GM18499 (cell line): ENCODE results near the gene POGLUT3.

ENCODE experiments used
- ATAC-seq: cut with Tn5 transposase; IDR thresholded peaks from one replicate; pipeline ENCODE4 v1.9.1; 2021; ENCODE audit warnings: moderate number of reproducible peaks; ENCODE audit not compliant: insufficient read depth, unreplicated experiment

POGLUT3 gene

DNA sequence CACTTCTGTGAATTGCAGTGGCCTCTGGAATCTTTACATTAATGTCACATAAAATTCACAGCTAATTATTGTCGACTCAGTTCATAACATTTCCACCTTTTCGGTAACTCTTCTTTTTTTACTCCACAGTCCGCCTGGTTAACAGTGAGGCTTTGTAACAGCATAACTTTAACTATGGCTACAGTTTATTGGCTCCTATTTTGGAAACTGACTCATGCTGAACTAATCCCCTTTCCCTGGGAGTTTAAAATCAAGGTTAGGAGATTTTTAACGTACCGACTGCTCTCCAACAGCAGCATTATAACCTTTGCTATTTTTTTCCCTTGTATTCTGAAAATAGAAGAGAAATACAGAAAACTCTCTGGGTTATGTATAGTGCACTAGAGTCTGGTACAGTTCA lies 3.2 kb upstream of the POGLUT3 start:
- no peak for ATAC-seq

DNA sequence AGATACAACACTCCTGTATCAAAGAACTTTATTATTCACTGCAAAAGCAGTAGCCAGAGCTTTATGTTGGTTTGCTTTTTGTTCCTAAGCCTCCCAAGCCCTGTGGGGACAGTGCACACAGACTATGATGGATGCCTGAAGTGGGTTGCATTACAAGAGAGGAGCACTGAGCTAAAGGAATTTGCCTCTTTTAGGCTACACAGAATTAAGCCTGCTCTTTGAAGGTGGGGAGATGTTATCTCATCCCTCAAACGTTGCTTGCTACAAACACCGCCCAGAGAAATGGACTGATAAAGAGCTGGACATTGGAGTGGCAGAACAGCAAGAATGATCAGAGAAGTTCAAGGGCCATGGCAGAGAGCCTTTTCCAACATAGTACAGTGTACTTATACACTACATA lies 2.5 kb upstream of the POGLUT3 start:
- ATAC-seq, result no peak

DNA sequence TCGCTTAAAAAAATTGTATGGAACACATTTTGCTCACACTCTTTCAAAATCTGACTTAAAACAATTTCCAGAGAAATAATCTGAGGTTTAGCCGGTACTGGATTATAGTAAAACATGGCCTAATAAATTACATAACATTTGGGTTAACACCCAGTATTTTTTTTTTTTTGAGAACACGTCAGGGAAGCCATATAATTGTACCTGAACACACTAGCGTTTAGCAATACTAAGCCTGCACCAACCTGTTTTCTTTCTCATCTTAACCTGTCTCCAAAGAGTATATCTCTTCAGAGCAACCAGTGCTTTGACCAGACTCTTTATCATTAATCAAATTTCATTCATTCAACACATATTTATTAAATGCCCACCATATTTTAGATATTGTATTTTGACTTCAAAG lies 2.0 kb upstream of the POGLUT3 start:
- no peak for ATAC-seq

DNA sequence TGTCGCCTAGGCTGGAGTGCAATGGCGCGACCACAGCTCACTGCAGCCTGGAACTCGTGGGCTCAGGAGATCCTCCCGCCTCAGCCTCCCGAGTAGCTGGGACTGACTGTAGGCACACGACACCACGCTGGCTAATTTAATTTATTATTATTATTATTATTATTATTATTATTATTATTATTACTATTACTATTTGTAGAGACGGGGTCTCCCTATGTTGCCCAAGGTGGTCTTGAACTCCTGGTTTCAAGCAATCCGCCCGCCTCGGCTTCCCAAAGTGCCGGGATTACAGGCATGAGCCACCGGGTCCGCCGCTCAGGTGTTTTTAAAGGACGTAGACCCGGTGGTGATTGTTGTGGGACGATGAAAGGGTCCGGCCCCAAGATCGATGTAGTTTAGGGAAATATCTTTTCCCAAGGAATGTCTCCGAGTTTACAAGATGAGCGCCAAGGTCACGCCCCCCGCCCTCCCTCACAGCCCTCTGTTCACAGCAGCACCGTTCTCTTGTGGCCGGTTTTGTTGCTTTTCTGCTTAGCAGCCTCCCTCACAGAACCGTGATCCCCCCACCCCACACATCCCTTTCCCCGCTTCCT lies 728 bp upstream of the POGLUT3 start:
- no peak for ATAC-seq

DNA sequence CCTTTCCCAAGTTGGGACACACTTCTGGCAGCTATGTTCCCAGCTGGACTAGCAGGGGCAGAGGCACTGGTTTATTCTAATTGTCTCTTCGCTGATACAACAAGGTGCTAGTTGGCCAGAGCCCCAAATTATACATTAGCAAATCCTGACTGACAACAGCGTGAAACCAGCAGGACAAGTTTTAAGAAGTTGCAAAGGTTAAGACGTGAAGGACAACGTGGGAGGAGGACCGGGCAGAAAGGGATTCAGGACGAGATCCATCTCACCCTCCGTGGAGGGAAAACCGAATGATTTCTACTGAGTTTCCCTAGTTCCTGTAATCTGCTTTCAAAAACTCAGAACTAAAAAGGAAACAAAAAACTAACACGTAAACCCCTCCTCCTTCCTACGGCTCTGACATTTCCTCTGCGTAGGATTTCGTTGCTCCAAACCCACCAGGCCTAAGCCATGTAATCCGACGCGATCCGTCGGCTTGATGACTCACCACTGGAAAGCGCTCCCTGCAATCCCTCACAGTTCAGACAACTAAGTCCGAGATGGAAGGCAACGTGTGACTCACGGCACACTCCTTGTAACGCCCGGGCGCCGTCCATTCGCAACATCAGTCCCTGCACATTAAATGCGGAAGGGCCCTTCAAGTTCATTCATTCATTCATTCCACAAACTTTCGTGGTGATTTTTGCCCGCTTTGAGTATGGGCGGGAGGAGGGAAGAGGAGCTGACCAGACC lies 703 bp downstream of the POGLUT3 start:
- ATAC-seq, result peak; percentile 48

DNA sequence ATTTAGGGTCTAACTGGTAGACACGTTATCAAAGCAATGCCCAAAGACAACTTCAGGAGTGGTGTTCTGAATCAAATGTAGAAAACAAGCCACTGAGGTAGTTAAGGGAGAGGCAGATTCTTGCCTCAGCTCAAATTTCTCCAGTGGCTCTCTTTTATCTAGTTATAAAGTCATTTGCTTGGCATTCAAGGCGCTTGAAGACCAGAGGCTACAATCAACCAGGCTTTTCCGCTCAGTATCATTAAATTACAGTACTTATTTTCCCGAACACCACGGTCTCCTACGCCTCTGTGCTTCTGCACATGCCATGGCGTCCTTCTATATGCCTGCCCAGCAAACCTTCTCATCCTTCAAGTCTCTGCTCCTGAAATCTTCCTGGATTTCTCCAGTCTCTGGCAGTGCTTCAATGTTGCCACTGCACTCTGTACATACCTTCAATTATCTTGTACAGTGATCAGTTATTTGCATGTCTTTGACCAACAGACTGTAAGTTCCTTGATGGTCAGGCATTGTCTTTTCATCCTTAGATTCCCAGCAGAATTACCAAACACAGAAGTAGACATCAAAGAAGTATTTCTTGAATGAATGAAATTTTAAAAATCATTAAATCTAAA lies 1.4 kb downstream of the POGLUT3 start:
- no peak for ATAC-seq

DNA sequence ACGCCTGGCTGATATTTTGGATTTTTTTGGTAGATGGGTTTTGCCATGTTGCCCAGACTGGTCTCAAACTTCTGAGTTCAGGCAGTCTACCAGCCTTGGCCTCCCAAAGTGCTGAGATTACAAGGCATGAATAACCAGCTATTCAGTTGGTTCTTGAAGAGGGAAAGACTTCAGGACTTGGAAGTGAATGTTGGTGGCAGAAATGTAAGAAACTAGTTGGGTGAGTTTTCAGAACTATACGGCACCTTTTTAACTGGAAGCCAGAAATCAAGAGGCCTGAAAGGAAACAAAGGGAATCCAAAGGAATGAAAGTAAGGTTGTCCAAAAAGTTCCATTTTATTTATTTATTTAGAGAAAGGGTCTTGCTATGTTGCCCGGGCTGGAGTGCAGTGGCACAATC lies 2.9 kb downstream of the POGLUT3 start:
- no peak for ATAC-seq

DNA sequence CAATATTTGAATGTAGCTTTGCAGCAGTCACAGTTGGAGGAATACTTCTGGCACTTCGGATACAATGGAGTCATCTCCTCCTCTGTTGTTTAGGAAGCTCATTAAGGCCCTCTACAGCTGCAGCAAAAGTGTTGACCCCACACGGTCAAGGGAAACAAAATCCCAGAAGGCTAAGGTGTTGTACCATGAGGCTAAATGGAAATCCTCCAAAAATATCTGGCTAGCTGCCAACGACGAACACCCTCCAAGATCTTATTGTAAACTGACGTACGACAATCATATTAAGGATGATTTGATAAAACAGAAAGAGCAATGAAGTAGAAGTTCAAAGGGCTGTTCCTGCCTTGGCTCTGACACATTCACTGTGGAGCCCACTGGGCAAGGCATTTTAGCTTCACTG lies 4.0 kb downstream of the POGLUT3 start:
- ATAC-seq, result no peak

DNA sequence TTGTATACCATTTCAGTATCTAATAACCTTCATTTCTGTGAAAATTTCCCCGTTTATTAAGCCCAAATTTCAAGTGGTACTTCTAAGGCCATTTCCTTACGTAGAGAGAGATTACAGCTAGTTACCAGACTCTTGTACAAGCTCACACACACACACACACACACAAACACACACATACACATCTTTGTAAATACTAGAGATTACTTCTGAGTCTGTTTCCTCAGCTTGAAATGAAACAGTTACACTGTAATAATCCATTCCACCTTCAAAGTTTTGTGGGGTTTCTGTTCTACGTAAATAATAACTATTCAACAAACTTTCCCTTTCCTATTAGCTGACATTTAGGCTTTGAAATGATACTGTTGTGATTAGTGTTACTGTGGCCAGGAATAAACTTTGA lies 6.2 kb downstream of the POGLUT3 start:
- ATAC-seq, result no peak

DNA sequence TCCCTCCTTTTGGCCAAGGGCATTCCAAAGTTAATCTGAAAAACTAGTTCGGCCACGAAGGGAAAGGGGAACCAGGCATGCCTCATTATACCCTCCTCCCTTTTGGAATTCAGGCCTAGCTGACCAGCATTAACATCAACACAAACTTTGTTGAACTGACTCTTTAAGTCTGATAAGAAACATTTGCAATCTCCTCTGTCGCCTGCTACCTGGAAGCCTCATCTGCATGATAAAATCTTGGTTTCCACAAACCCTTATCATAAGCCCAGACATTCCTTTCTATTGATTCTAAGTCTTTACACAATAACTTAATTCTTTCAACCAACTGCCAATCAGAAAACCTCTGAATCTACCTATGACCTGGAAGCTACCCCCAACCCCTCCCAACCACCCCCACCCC lies 11.4 kb downstream of the POGLUT3 start:
- ATAC-seq, result no peak

DNA sequence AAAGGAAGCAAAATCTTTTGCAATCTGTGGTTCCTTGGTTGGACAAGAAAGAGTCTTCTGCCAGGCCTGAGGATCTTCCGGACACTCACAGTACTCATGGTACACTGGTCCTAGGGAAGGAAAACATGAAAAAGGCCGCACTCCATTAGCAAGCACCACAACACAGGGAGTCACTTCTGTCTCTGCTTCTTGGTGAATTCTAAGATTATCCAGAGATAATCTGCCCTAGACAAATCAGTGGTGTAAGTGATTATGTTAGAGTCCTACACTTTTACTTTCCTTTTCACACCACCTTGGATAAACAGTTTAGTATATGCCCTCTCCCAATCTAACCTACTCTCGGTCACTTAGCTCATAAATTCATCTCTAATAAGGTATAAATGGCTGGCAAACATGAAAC lies 11.9 kb downstream of the POGLUT3 start:
- no peak for ATAC-seq

DNA sequence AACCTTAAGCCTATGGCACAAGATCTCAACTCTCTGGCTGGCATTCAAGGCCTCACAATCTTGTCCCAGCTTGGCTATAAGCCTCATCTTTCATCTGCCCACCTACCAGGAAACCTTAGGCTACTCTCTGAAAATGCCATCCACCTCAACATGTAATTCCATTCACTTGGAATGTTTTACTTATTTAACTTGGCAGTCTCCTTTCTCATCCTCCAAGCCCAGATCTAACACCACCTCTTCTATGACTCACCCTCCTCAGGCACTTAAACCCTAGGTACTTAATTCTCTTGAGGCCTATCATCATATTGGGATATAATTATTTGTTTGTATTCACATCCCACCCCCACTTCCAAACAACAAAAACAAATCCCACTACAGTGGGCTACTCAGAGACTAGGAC lies 15.0 kb downstream of the POGLUT3 start:
- ATAC-seq, result no peak

DNA sequence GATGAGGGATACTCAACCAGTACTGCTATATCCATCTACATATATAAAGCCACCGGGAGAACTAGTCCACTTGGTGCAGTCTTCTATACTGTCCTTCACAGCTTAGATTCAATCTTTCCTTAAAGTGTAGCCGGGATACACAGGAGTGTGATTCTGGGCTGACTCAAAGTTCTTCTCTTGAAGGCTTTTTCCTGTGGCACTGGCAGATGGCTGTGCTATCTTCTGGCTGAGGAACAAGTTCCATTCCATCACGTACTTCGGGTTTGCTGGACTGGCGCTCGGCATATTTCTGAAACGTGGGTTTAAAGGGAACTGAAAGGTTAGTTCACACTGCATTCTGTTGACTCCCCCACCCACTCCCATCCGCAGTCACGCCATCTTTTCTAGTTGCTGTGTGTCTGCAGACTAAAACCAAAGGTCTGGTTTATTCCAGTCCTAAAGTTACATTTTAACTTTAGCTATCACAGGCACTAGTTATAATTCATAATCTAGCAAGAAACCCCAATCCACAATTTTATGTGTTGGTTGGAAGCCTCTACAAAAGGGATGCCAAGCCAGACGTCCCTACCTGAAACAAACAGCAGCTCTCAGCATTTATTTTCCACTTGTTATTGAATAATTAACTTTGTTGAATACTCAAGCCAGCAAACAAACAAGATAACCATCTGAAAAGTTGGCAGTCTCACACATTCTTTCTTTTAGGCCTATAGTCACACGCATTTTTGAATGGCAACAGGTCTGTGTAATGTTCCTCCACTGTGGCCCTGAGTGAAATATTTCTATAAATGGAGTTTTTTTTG lies 23.3 kb downstream of the POGLUT3 start:
- ATAC-seq, result no peak

DNA sequence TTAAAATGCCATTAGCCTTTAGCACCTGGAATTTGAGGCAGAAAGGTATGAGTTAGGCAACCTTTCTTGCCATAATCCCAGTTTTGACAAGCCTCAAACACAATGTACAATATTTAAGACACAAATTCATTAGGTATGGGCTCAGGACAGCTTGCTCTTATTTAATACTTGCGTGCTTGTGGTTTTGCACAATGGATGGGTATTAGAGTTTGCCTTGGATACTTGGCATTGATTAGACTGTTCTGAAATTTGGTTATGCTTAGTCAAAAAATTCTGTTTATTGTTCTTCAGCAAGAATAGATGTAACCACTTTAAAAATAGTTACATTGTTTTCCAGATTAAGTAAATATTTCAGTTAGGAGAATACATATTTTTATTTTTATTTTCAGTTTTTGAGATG lies 25.5 kb downstream of the POGLUT3 start:
- ATAC-seq, result no peak

DNA sequence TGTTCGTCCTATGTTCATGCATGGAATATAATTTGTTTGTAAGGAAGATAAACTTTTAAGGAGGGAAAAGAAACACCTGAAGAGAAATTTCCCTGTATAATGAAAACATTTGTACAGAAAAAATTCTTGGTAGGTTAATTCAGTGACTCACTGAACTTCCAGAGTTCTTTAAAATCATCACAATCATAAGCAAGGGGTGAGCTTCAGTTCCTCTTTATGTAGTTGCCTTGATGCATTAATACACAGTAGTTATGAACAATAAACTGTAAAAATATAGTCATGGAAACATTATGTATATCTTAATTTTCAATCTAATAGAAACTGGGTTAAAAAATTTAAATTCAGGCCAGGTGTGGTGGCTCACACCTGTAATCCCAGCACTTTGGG lies 29.7 kb downstream of the POGLUT3 start:
- no peak for ATAC-seq

DNA sequence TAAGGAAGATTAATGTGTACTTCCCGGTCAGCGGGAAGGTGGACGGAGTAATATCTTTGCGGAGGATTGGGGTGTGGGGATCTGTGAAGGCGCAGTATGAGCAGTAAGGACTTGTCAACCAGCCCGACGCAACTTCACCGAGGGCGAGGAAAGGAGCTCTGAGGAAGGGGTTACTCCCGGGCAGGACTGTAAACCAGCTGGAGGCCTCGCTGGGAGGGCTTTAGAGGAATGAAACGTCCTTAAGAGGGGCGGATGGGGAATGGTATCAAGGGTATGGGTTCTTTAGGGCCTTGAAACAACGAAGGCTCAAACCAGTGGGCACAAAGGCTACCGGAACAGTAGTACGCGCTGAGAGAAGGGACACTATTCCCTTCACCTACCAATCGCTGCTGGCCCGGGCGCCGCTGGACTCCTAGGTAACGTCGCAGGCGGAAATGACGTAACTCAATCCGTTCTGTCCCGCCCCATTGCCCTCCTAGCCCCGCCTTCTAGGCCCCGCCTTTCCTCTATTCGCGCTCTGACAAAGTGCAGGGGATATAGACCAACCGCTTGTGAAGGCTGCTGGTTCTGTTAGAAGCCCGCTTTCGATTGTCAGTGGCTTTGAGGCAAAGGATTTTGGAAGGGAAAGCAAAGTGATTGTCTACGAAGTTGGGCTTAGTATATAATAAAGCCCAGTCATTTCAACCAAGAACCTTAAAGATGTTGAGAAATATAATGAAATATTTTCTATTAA lies 30.9 kb downstream of the POGLUT3 start, which contains the start of gene C11orf65:
Gene C11orf65, minus strand, starts transcription at position 439 of the 733 bp plus-strand sequence. CDS start 5,970 bp downstream, outside the sequence.
- ATAC-seq, result peak; percentile 98

DNA sequence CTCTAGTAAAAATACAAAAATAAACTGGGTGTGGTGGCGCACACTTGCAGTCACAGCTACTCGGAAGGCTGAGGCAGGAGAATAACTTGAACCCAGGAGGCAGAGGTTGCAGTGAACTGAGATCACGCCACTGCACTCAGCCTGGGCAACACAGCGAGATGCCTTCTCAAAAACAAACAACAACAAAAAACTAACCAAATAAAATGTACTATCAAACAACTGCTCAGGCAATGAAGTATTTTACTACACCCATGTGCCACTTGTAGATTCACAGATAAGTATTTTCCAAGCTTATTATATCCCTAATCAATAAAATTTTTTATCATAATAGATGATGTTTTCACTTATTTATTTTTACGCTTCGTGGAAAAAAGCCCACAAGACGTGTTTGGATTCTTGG lies 31.8 kb downstream of the POGLUT3 start:
- no peak for ATAC-seq

DNA sequence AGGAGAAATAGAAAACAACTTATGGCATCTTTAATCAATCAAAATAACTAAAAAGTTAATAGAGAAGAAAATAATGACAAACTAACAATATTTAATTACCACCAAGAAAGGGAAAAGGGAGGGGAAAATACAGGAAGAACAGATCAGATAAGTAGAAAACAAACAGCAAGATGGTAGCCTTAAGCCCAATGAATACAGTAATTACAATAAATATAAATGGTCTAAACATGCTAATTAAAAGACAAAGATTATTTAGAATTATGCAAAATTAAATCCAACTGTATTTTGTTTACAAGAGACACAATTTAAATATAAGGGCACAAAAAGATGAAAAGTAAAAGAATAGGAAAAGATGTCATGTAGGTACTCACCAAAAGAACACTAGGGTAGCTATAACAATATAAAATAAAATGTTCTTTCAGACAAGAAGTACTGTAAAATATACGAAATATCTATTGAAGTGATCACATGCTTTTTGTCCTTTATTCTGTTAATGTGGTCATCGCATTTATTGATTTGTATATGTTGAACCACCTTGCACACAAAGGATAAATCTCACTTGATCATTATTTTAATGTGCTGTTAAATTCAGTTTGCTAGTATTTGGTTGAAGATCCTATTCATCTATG lies 44.9 kb downstream of the POGLUT3 start:
- ATAC-seq, result no peak
